Stomach (tissue), 4 donors: ENCODE measurements around the gene VCPKMT.

Source experiments
- CTCF ChIP-seq, 7 experiments: fragments of 450-650 bp in 4 of 7; fragments of 200-600 bp in 3 of 7; sonication (generic) in 3 of 7; IDR thresholded peaks; one replicate each; pipeline ENCODE4 v1.5.1; 2016 to 2019; ENCODE audit warnings: antibody characterized with exemption in 7 of 7, control low read depth in 2 of 7, mild to moderate bottlenecking in 1 of 7
- POLR2A ChIP-seq, 4 donors: fragments of 450-650 bp; IDR thresholded peaks; one replicate each; pipeline ENCODE4 v1.6.1; 2016; ENCODE audit warnings: antibody characterized with exemption in 4 of 4, control low read depth in 2 of 4, mild to moderate bottlenecking in 1 of 4, moderate library complexity in 1 of 4

- TF ChIP-seq CTCF (IDR thresholded peaks at IDR 0.05): no peak
- TF ChIP-seq POLR2A (IDR thresholded peaks at IDR 0.05): no peak
These were observed 12.8 kb downstream of the VCPKMT start for GRCh38 chr14:50103558-50103957.
